HepG2 (cell line): ENCODE measurements around the gene RXRG. TPM values are rescaled to one million over a fixed set of nuclear protein-coding genes. Genes with fewer than 3 reads are reported as not detected.

Experiments used
- ATAC-seq: fragments of 200-7000 bp; cut with Tn5 transposase; 3 replicates; pipeline ENCODE4 v1.9.1; 2020; ENCODE audit warnings: mild to moderate bottlenecking, moderate library complexity
- BruUV-seq: library from RNA; stranded (reverse); fragments of 400-500 nt; replicated peaks from 2 replicates; lab custom pipeline; 2021; lab: Mats Ljungman, UMichigan
- CTCF ChIA-PET: fragments of 300-600 bp; formaldehyde crosslinking; extraction: SDS; loops from one replicate; lab custom pipeline; 2021; ENCODE audit warnings: low total read pairs, inconsistent platforms, low intra/inter-chr PET ratio; lab: Yijun Ruan, JAX
- POLR2A ChIA-PET: fragments of 350-600 bp; sonication (Branson Sonifier 250); formaldehyde crosslinking; loops from one replicate; lab custom pipeline; 2020; ENCODE audit warnings: antibody characterized with exemption, inconsistent platforms; lab: Yijun Ruan, JAX
- DNase-seq: peaks from one replicate; pipeline ENCODE4 v3.0.0-alpha.2; 2015; ENCODE audit warnings: low spot score
- FAIRE-seq: peaks from 3 replicates; lab custom pipeline; 2011; peaks lifted over from hg19 to GRCh38; lab: Jason Lieb, UNC
- H2AFZ ChIP-seq: one replicate; pipeline ENCODE4 v1.6.1; 2011; ENCODE audit warnings: low read length, inconsistent platforms
- H3K27ac ChIP-seq: fragments of 300-600 bp; 3 replicates; pipeline ENCODE4 v1.8.0; 2011; ENCODE audit warnings: mixed run types, mild to moderate bottlenecking, mixed read lengths, low read length, inconsistent platforms; ENCODE audit not compliant: insufficient read depth; ENCODE audit errors: extremely low read length
- H3K27me3 ChIP-seq, 2 experiments: fragments of 200-600 bp in 1 of 2; 2 replicates in 1 of 2; 3 replicates in 1 of 2; pipeline versions ENCODE4 v1.6.0 to v1.8.0; 2011; ENCODE audit warnings: low read length in 2 of 2, mild to moderate bottlenecking in 2 of 2, moderate library complexity in 2 of 2, inconsistent platforms in 1 of 2; ENCODE audit not compliant: insufficient read depth in 2 of 2, control insufficient read depth in 1 of 2
- H3K36me3 ChIP-seq, 2 experiments: fragments of 200-600 bp in 1 of 2; replicated peaks in 1 of 2; 2 replicates in 1 of 2; 3 replicates in 1 of 2; pipeline versions ENCODE4 v1.5.1 to v1.8.0; 2011; ENCODE audit warnings: low read length in 2 of 2, inconsistent platforms in 1 of 2; ENCODE audit not compliant: insufficient read depth in 2 of 2, control insufficient read depth in 1 of 2
- H3K4me1 ChIP-seq: 2 replicates; pipeline ENCODE4 v1.5.1; 2012; ENCODE audit warnings: low read length, inconsistent platforms; ENCODE audit not compliant: insufficient read depth
- H3K4me2 ChIP-seq: 2 replicates; pipeline ENCODE4 v1.6.0; 2011; ENCODE audit warnings: low read depth, low read length, inconsistent platforms
- H3K4me3 ChIP-seq, 3 experiments: fragments of 200-600 bp in 1 of 3; sonication (generic), shearing (Covaris generic) in 1 of 3; replicated peaks in 1 of 3; 2 replicates each; pipeline ENCODE4 v1.5.1; 2011 to 2016; ENCODE audit warnings: low read length in 3 of 3, inconsistent platforms in 2 of 3, low read depth in 2 of 3, mild to moderate bottlenecking in 2 of 3, control low read depth in 1 of 3, mixed read lengths in 1 of 3; ENCODE audit not compliant: insufficient read depth in 1 of 3
- H3K79me2 ChIP-seq: one replicate; pipeline ENCODE4 v1.6.1; 2011; ENCODE audit warnings: low read length, inconsistent platforms; ENCODE audit not compliant: insufficient read depth
- H3K9ac ChIP-seq: 2 replicates; pipeline ENCODE4 v1.6.0; 2011; ENCODE audit warnings: mild to moderate bottlenecking, low read depth, low read length, inconsistent platforms; ENCODE audit not compliant: insufficient read depth
- H3K9me3 ChIP-seq: 2 replicates; pipeline ENCODE4 v1.5.1; 2012; ENCODE audit warnings: mild to moderate bottlenecking, low read length
- H4K20me1 ChIP-seq: 2 replicates; pipeline ENCODE4 v1.6.0; 2011; ENCODE audit warnings: inconsistent platforms, mild to moderate bottlenecking, low read length, moderate library complexity; ENCODE audit not compliant: insufficient read depth
- AHDC1 ChIP-seq: sonication (generic); formaldehyde crosslinking; IDR thresholded peaks from 2 replicates; pipeline ENCODE4 v1.5.1; 2020; ENCODE audit warnings: mild to moderate bottlenecking, missing genetic modification reagents, borderline replicate concordance
- MNT ChIP-seq: fragments of 450-650 bp; IDR thresholded peaks from 2 replicates; pipeline ENCODE4 v1.6.1; 2016
- POLR2AphosphoS5 ChIP-seq: IDR thresholded peaks from 2 replicates; pipeline ENCODE4 v1.6.1; 2012; ENCODE audit warnings: low read depth, low read length
- ZNF766 ChIP-seq: sonication (generic); formaldehyde crosslinking; IDR thresholded peaks from 2 replicates; pipeline ENCODE4 v1.5.0; 2020; ENCODE audit warnings: missing genetic modification reagents, borderline replicate concordance
- WGBS: methylation state at CpG from one replicate; pipeline ENCODE4 v1.1.6; 2017; ENCODE audit warnings: low lambda C conversion rate; 5-methylcytosine and 5-hydroxymethylcytosine counted together
- in situ Hi-C: cut with HindIII; loops from 2 replicates; pipeline ENCODE4 v1.10.0; 2017; ENCODE audit warnings: low pct_unique_long_range_greater_than_20kb; ENCODE audit not compliant: extremely low pct_ligation_motif_present
- intact Hi-C: fragments of 100-400 bp; cut with micrococcal nuclease; formaldehyde crosslinking; loops from one replicate; pipeline ENCODE4 v1.10.0; 2022; ENCODE audit not compliant: unreplicated experiment
- polyA plus RNA-seq, 8 experiments: library from polyadenylated mRNA; depleted of rRNA in 3 of 8; stranded (reverse) in 7 of 8; unstranded in 1 of 8; fragments of >200 nt; fragmentation: Illumina TruSeq in 4 of 8; extraction: Trizol in 4 of 8; gene quantifications; 2 replicates each; pipeline versions ENCODE4 v1.2.1 to v1.2.3, GENCODE V29; 2011 to 2016; ENCODE audit warnings: low read depth in 4 of 8, missing spikeins in 1 of 8, mixed read lengths in 1 of 8; ENCODE audit not compliant: insufficient read depth in 1 of 8
- total RNA-seq, 5 experiments: library from RNA; depleted of rRNA; stranded (reverse); fragments of >200 nt; fragmentation: Illumina TruSeq; extraction: Trizol; gene quantifications; 2 replicates each; pipeline ENCODE4 v1.2.3, GENCODE V29; 2016; ENCODE audit warnings: low read depth in 1 of 5

Gene RXRG
- total and polyA plus RNA-seq, 2 of the 13 experiments (the other 11 are each of a cell fraction or from before 2014, with no cell fraction given) = not detected

DNA sequence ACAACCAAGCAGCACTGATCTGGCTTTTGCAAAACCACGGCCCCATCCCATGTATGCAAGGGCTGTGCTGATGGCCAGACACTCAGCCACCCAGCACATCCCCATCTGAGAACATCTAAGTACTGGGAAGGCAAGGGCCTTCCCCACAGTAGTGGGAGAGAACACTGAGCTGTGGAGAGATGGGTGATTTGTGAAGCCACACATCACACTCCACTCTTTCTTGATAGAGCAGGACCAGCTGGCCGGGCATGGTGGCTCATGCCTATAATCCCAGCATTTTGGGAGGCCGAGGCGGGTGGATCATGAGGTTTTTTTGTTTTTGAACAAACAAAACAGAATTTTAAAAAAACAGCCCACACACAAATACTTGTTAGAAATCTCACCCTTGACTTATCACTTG lies 28.2 kb upstream of the RXRG start:
- Histone ChIP-seq H3K36me3 (no peaks in the 10 kb centered on the region), H3K9ac (no peak overlapping the region), H3K27me3 (peaks cover 0 to 5% of the 10 kb centered on the region in 2 experiments; a peak in 1 of 5 replicates), H4K20me1 (no peaks in the 10 kb centered on the region), H3K4me2 (no peak overlapping the region), H2AFZ (no peak overlapping the region), H3K4me1 (no peaks in the 10 kb centered on the region), H3K9me3 (no peaks in the 10 kb centered on the region), H3K27ac (no peak overlapping the region), H3K79me2 (no peaks in the 10 kb centered on the region), H3K4me3 (no peak overlapping the region)
- DNase-seq (no peak), FAIRE-seq (no peak), ATAC-seq (no peak)
- TF ChIP-seq AHDC1 (CRISPR knock-in tag) (no peak), MNT (no peak), POLR2AphosphoS5 (no peak), ZNF766 (CRISPR knock-in tag) (no peak)
- intact Hi-C loops = no loop called here
- 53% methylated on average over 3 of the region's 4 CpGs for WGBS
- no TSS peak for BruUV-seq
- CTCF ChIA-PET = no interaction called here
- POLR2A ChIA-PET = no interaction called here
- in situ Hi-C loops = no loop called here
